ENCODE data around the gene UBE2E3. TPM values are rescaled to one million over a fixed set of nuclear protein-coding genes. Genes with fewer than 3 reads are reported as not detected.

Gene UBE2E3
- total and polyA plus RNA-seq, 3 experiments from 2014 or later = 36.5 to 70.4 (median 38.0) TPM

GRCh38 chr2:181054843-181055242, 74.4 kb downstream of the UBE2E3 start:
- Histone ChIP-seq H3K27ac (ENCODE audit: low read depth, low read length) (no peak overlapping the region), H3K9me3 (ENCODE audit: low read length) (no peaks in the 10 kb centered on the region), H3K4me3 (ENCODE audit: low read length) (no peak overlapping the region), H3K36me3 (ENCODE audit: insufficient read depth, low read length) (no peaks in the 10 kb centered on the region), H3K27me3 (ENCODE audit: insufficient read depth, low read length, poor library complexity, severe bottlenecking) (no peaks in the 10 kb centered on the region), H3K4me1 (ENCODE audit: insufficient read depth, low read length) (no peaks in the 10 kb centered on the region)
- no peak for DNase-seq
- ChIA-PET POLR2A (no interaction called here), CTCF (interaction anchor here (1.2 kb wide), 1 partner anchor 931 kb away, joined by 3 read pairs; no protein-coding TSS in a partner anchor)
- H3K27ac Mint-ChIP-seq = peak overlapping the region in 1 of 8 donors; percentile 0
- H3K9me3 Mint-ChIP-seq = no peaks in the 10 kb centered on the region
- no peak overlapping the region for H3K4me3 Mint-ChIP-seq
- H3K27me3 Mint-ChIP-seq = no peaks in the 10 kb centered on the region
- peaks cover 0 to 2% (median 0%) of the 10 kb centered on the region in 3 donors for H3K36me3 Mint-ChIP-seq
- peaks cover 20 to 24% (median 22%) of the 10 kb centered on the region in 3 donors for H3K4me1 Mint-ChIP-seq

- peaks cover 9 to 14% (median 9%) of the 10 kb centered on the region in 3 donors for H3K4me1 Mint-ChIP-seq
- Histone ChIP-seq H3K36me3 (ENCODE audit: insufficient read depth, low read length) (no peaks in the 10 kb centered on the region), H3K27me3 (ENCODE audit: insufficient read depth, low read length, poor library complexity, severe bottlenecking) (no peaks in the 10 kb centered on the region), H3K4me3 (ENCODE audit: low read length) (no peak overlapping the region), H3K27ac (ENCODE audit: low read depth, low read length) (no peak overlapping the region), H3K4me1 (ENCODE audit: insufficient read depth, low read length) (no peaks in the 10 kb centered on the region), H3K9me3 (ENCODE audit: low read length) (no peaks in the 10 kb centered on the region)
- CTCF ChIA-PET = interaction anchor here (0.6 to 3.4 kb wide), 10 partner anchors 11 to 938 kb away, joined by 3 to 42 read pairs (median 6); partner anchors contain the start of gene UBE2E3
- no peak overlapping the region for H3K27ac Mint-ChIP-seq
- POLR2A ChIA-PET = no interaction called here
- no peaks in the 10 kb centered on the region for H3K9me3 Mint-ChIP-seq
- H3K4me3 Mint-ChIP-seq = no peak overlapping the region
- peak in 4 of 5 donors; percentile 22 to 56 (median 37) for DNase-seq
- H3K27me3 Mint-ChIP-seq = no peaks in the 10 kb centered on the region
- peaks cover 5 to 13% (median 6%) of the 10 kb centered on the region in 3 donors for H3K36me3 Mint-ChIP-seq
Observed at GRCh38 chr2:181058378-181059269, 78.2 kb downstream of the UBE2E3 start.

- Mint-ChIP-seq H3K9me3 (no peaks in the 10 kb centered on the region), H3K4me1 (peaks cover 0 to 4% (median 0%) of the 10 kb centered on the region in 3 donors), H3K27me3 (no peaks in the 10 kb centered on the region), H3K27ac (peak overlapping the region in 1 of 8 donors; percentile 14), H3K36me3 (peaks cover 5 to 27% (median 6%) of the 10 kb centered on the region in 3 donors), H3K4me3 (no peak overlapping the region)
- Histone ChIP-seq H3K4me3 (ENCODE audit: low read length) (no peak overlapping the region), H3K9me3 (ENCODE audit: low read length) (no peaks in the 10 kb centered on the region), H3K4me1 (ENCODE audit: insufficient read depth, low read length) (no peaks in the 10 kb centered on the region), H3K27ac (ENCODE audit: low read depth, low read length) (no peak overlapping the region), H3K27me3 (ENCODE audit: insufficient read depth, low read length, poor library complexity, severe bottlenecking) (no peaks in the 10 kb centered on the region), H3K36me3 (ENCODE audit: insufficient read depth, low read length) (no peaks in the 10 kb centered on the region)
- DNase-seq = no peak
- POLR2A ChIA-PET = no interaction called here
- CTCF ChIA-PET = no interaction called here
Observed at GRCh38 chr2:181063696-181064095, 83.3 kb downstream of the UBE2E3 start.

- no peak for DNase-seq
- H3K36me3 Mint-ChIP-seq = peaks cover 5 to 26% (median 6%) of the 10 kb centered on the region in 3 donors
- H3K9me3 Mint-ChIP-seq = no peaks in the 10 kb centered on the region
- H3K4me1 Mint-ChIP-seq = peaks cover 0 to 4% (median 0%) of the 10 kb centered on the region in 3 donors
- Histone ChIP-seq H3K4me1 (ENCODE audit: insufficient read depth, low read length) (no peaks in the 10 kb centered on the region), H3K27me3 (ENCODE audit: insufficient read depth, low read length, poor library complexity, severe bottlenecking) (no peaks in the 10 kb centered on the region), H3K4me3 (ENCODE audit: low read length) (no peak overlapping the region), H3K9me3 (ENCODE audit: low read length) (no peaks in the 10 kb centered on the region), H3K27ac (ENCODE audit: low read depth, low read length) (no peak overlapping the region), H3K36me3 (ENCODE audit: insufficient read depth, low read length) (no peaks in the 10 kb centered on the region)
- POLR2A ChIA-PET = no interaction called here
- H3K27me3 Mint-ChIP-seq = no peaks in the 10 kb centered on the region
- CTCF ChIA-PET = no interaction called here
- no peak overlapping the region for H3K27ac Mint-ChIP-seq
- no peak overlapping the region for H3K4me3 Mint-ChIP-seq
Observed at GRCh38 chr2:181065458-181065857, 85.1 kb downstream of the UBE2E3 start.

GRCh38 chr2:181066333-181066732, 85.9 kb downstream of the UBE2E3 start:
- H3K4me3 ChIP-seq (ENCODE audit: low read length) = no peak overlapping the region
- Mint-ChIP-seq H3K27me3 (no peaks in the 10 kb centered on the region), H3K9me3 (no peaks in the 10 kb centered on the region), H3K36me3 (peaks cover 5 to 25% (median 6%) of the 10 kb centered on the region in 3 donors), H3K4me3 (no peak overlapping the region), H3K4me1 (peaks cover 0 to 4% (median 0%) of the 10 kb centered on the region in 3 donors), H3K27ac (no peak overlapping the region)
- H3K27me3 ChIP-seq (ENCODE audit: insufficient read depth, low read length, poor library complexity, severe bottlenecking) = no peaks in the 10 kb centered on the region
- CTCF ChIA-PET = interaction anchor here (0.9 kb wide), 1 partner anchor 394 kb away, joined by 3 read pairs; no protein-coding TSS in a partner anchor
- H3K36me3 ChIP-seq (ENCODE audit: insufficient read depth, low read length) = no peaks in the 10 kb centered on the region
- H3K9me3 ChIP-seq (ENCODE audit: low read length) = no peaks in the 10 kb centered on the region
- no peak for DNase-seq
- POLR2A ChIA-PET = no interaction called here
- H3K4me1 ChIP-seq (ENCODE audit: insufficient read depth, low read length) = no peaks in the 10 kb centered on the region
- no peak overlapping the region for H3K27ac ChIP-seq (ENCODE audit: low read depth, low read length)

GRCh38 chr2:181070119-181070835, 89.9 kb downstream of the UBE2E3 start:
- DNase-seq = no peak
- no peak overlapping the region for H3K27ac Mint-ChIP-seq

GRCh38 chr2:181070836-181071200, 90.4 kb downstream of the UBE2E3 start:
- Histone ChIP-seq H3K27me3 (ENCODE audit: insufficient read depth, low read length, poor library complexity, severe bottlenecking) (no peaks in the 10 kb centered on the region), H3K4me1 (ENCODE audit: insufficient read depth, low read length) (no peaks in the 10 kb centered on the region), H3K9me3 (ENCODE audit: low read length) (no peaks in the 10 kb centered on the region), H3K27ac (ENCODE audit: low read depth, low read length) (no peak overlapping the region), H3K4me3 (ENCODE audit: low read length) (no peak overlapping the region), H3K36me3 (ENCODE audit: insufficient read depth, low read length) (no peaks in the 10 kb centered on the region)
- H3K27me3 Mint-ChIP-seq = no peaks in the 10 kb centered on the region
- DNase-seq = no peak
- ChIA-PET POLR2A (no interaction called here), CTCF (interaction anchor here (1.9 kb wide), 1 partner anchor 644 kb away, joined by 4 read pairs; no protein-coding TSS in a partner anchor)
- H3K9me3 Mint-ChIP-seq = no peaks in the 10 kb centered on the region
- peaks cover 0 to 5% (median 2%) of the 10 kb centered on the region in 3 donors for H3K4me1 Mint-ChIP-seq
- no peak overlapping the region for H3K27ac Mint-ChIP-seq
- H3K36me3 Mint-ChIP-seq = peaks cover 0 to 4% (median 0%) of the 10 kb centered on the region in 3 donors
- H3K4me3 Mint-ChIP-seq = no peak overlapping the region

More at GRCh38 chr2:181070119-181070835, 89.9 kb downstream of the UBE2E3 start:
- H3K4me1 ChIP-seq (ENCODE audit: insufficient read depth, low read length) = no peaks in the 10 kb centered on the region
- ChIA-PET CTCF (interaction anchor here (1.9 kb wide), 1 partner anchor 645 kb away, joined by 4 read pairs; no protein-coding TSS in a partner anchor), POLR2A (no interaction called here)
- H3K36me3 ChIP-seq (ENCODE audit: insufficient read depth, low read length) = no peaks in the 10 kb centered on the region
- Mint-ChIP-seq H3K4me1 (peaks cover 0 to 5% (median 2%) of the 10 kb centered on the region in 3 donors), H3K4me3 (no peak overlapping the region), H3K27me3 (no peaks in the 10 kb centered on the region), H3K9me3 (no peaks in the 10 kb centered on the region), H3K36me3 (peaks cover 0 to 4% (median 0%) of the 10 kb centered on the region in 3 donors)
- no peaks in the 10 kb centered on the region for H3K9me3 ChIP-seq (ENCODE audit: low read length)
- H3K27ac ChIP-seq (ENCODE audit: low read depth, low read length) = no peak overlapping the region
- no peak overlapping the region for H3K4me3 ChIP-seq (ENCODE audit: low read length)
- H3K27me3 ChIP-seq (ENCODE audit: insufficient read depth, low read length, poor library complexity, severe bottlenecking) = no peaks in the 10 kb centered on the region

Data from CD8-positive, alpha-beta memory T cell (primary cell).